GM19023 (cell line): ENCODE measurements around the gene ZSCAN26.

Experiments
- ATAC-seq: cut with Tn5 transposase; IDR thresholded peaks from one replicate; pipeline ENCODE4 v1.9.1; 2021; ENCODE audit warnings: mild to moderate bottlenecking, moderate library complexity; ENCODE audit not compliant: unreplicated experiment

Gene ZSCAN26

DNA sequence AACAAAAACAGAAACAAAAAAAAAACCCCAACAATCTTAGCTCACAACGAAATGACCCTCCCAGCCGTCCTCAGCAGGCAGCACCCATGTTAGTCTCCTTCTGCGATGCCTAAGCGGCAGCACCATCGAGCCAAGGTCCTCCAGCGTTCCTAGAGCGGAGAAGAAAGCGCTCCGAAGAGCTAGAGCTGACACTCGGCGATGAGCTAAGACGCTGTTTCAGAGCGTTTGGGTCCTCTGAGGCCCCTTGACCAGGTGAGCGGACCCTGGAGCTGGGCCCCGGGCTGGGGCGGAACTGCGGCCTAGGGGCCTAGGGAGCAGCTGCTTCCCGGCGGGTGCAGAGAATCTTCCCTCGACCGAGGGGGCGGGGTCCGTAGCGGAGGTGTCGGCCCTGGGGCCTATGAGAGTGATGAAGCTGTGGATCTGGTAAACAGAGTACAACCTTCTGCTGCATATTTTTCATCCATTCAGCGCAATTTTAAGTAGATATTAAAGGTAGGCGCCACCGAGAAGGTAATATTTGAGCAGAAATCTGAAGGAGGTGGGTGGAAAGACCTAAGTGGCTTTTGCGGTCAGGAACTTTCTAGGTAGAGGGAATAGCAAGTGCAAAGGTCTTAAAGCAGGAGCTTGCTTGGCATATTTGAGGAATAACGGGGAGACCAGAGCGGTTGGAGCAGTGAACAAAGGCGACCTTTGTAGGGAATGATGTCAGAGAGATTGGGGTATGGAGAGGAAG lies at the start of gene ZSCAN26:
Gene ZSCAN26 (plus strand): TSS at position 182 of the 733 bp plus-strand sequence. CDS start 4,777 bp downstream, outside the sequence.
- ATAC-seq, result peak; percentile 96

DNA sequence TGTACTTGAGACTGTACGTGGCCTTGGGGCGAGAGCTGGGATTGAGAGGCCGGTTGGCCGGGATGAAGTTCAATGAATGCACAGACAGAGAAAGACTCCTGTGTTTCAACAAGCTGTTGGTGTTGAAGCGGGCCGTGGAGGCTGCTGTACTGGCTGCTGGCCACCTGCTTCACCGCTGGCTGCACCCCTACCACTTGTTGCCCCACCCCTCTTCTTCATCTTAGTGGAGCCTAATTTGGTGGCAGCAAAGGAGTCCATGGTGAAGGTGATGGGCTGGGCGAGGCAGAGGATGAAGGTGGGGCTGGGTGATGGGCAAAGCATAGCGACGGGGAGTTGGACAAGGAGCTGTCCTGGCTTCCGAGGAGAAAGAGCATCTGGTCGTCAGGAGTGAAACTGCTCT lies 49.1 kb upstream of the ZSCAN26 start:
- ATAC-seq, result no peak

DNA sequence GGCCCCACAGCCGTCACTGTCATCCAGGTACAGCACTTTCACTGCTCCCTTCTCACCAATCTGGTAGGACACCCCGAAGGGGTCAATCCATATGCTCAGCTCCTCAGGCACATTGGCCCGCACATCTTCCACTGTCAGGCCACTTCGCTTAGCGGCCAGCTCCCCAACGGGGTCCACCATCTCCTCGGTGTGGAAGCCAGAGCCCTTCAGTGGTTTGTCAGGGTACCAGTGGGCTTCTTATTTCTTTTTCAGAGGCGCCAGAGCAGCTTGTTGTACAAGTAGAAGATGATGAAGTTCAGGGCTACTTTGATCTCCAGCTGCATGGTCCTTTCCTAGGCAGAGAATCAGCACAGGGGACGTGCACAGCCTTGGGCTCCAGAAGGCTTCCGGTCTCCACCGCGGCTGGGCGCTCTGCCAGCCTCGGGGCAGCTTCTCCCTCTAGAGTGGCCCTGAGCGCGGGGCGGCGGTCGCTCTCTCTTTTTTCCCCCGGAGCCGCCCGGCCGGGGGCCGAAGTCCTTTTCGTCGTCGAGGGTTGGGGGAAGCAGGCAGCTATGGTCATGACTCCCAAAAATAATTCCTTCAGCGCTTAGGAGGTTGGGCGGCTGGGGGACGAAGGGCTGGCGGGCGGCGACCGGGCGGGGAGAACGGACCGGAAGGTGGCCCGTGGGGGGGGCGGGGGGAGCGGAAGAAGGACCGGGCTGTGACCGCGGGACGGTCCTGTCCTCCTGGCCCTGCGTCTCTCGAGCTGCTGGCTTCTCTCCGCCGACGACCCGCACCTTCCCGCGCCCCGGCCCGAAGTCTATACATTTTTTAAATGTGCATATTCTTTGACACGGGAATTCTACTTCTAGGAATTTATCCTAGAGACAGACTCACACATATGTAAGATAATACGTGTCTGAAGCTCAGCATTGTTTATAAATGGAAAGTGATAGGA lies 48.4 kb upstream of the ZSCAN26 start:
- peak; percentile 79 for ATAC-seq

DNA sequence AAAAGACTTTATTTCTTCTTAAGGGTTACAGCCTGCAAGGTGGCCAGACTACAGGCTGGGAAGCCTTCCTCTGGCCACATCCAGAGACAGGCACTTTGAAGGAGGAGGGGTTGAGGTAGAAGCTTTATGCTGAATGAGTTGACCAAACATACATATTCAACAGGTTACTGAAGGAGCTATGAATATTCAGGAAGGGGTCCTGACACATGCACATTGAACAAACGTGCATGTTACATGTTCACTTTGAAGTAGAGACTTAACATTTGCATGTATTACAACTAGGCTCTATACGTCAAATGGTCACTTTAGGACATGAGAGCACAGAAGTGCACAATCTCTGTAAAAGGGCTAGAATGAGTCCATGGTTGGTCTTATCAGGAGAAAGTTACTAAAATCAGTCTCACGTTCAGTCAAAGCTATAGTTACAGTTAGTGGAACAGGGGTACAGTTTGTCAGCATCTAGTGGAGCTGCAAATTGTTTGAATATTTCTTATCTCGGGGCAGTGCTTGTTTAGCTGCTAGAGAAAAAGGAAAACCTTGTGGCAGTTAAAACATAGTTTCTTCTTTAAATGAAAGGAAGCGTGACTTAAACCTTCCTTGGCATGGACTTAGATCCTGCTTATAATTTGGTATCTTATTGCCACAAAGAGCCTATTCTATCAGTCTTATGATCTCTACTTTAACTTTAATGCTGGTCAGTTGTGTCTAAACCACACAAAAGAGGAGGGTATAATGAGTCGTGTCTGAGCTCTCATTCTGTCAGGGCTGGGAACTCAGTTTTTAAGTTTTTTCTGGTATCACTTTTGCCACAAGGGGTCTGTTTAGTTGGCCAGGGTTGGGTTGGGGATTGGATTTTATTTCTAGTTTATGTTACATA lies 46.4 kb upstream of the ZSCAN26 start:
- ATAC-seq, result no peak

DNA sequence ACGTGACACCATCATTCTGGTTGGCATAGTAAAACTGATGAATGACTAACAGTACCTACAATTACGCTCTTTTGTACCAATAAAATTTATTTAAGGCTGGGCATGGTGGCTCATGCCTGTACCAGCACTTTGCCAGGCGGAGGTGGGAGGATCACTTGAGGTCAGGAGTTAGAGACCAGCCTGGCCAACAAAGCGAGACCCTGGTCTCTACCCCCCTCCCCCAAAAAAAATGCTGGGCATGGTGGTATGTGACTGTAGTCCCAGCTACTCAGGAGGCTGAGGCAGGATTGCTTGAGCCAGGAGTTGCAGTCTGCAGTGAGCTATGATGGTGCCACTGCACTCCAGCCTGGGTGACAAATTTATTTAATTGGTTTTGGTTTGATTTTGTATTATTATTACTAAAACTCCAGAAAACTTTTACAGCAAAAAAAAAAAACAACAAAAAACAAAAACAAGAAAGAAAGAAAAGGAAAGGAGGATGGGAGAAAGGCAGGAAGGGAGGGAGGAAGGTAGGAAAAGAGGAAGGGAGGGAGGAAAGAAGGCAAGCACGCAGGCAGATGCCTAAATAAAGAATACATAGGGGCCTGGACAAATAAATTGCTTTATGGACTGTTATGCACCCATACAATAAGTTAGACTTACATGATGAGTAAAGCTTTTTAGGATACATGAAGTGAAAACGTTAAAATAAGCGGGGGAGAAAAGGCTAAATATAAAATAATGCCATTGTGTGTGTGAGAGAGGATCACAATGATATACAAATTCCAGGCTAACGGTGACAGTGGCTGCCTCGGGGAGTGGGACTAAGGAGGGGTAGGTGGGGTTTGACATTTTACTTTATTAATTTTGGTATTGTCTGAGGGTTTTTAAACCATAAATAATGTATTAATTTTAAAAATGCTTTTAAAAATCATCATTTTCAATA lies 42.5 kb upstream of the ZSCAN26 start:
- no peak for ATAC-seq

DNA sequence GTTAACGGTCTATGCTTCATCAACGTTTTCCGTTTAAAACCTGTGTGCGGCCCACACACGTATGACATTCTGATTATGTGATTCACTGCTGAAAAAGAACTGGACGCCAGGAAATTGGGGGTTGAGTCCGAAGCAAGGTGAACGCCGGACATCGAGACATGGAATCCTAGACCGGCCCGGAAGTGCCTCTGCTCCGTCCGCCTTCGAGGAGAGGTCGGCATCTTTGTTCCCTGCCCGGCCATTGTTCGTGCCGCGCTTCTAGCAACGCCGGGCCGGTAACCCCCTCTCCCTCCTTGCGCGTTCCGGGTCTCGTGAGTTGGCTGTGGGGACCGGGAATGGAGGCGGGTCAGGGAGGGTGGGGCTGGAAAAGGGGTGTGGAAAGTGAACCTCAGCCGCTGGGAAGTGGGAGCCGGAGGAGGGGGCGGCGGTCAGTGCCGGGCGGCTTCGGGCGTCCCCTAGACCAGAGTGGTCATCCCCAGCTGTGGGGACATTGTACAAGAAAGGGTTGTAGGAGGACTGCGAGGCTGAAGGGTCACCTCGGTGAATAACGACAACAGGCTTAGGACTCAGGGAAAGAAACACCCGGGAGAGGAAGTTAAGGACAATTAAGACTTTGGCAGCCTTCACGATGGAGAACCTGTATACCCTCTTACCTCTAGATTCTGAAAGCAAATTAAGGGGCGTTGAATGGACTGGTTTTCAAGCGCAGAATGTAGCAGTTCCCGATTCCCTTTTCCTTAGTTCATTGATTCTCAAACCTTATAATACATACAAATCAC lies 41.7 kb upstream of the ZSCAN26 start, which contains the start of gene ZSCAN9:
Gene ZSCAN9 (plus strand): TSS at position 220 of the 779 bp plus-strand sequence. CDS start 1,810 bp downstream, outside the sequence.
- peak; percentile 93 for ATAC-seq

DNA sequence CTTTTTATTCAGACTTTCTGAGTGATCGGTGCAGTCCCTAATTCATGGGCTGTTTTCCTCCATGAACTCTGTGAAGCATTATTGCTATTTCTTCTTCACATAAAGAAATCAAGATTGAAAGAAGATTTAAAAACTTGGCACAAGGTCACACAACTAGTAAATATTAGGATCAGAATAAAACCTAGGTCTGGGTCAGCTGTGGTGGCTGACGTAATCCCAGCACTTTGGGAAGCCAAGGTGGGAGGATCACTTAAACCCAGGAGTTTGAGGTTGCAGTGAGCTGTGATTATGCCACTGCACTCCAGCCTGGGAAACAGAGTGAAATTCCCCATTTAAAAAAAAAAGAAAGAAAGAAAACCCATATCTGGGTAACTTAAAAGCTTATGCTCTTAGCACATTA lies 40.5 kb upstream of the ZSCAN26 start:
- no peak for ATAC-seq

DNA sequence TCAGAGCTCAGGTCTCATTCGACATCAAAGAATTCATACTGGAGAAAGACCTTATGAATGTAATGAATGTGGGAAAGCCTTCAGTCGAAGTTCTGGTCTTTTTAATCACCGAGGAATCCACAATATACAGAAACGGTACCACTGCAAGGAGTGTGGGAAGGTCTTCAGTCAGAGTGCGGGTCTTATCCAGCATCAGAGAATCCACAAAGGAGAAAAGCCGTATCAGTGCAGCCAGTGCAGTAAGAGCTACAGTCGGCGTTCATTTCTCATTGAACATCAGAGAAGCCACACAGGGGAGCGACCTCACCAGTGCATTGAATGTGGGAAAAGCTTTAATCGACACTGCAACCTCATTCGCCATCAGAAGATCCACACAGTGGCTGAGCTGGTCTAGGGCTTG lies 34.2 kb upstream of the ZSCAN26 start:
- no peak for ATAC-seq

DNA sequence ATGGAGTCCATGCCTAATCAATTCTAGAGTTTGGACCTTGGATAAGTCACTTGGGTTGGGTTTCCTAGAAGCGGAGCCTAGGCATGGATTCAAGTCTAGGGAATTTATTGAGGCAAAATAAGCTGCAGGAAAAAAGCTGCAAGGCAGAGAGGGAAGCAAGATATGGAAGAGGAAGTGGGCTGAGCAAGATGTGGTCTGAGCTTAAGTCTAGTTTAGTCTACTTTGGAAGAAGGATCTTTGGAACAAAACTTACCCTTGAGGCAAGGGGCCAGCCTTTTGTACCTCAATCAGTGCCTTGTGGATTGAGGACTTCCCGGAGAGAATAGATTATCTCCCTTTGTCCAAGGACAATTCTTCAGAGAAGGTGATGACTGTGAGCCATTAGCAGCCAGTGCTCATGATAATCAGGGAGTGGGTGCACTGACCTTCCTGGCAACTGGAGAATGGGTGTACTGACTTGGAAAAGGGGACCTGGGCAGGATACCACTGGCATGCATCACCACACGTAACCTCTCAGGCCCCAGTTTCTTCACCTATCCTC lies 31.0 kb upstream of the ZSCAN26 start:
- ATAC-seq, result no peak

DNA sequence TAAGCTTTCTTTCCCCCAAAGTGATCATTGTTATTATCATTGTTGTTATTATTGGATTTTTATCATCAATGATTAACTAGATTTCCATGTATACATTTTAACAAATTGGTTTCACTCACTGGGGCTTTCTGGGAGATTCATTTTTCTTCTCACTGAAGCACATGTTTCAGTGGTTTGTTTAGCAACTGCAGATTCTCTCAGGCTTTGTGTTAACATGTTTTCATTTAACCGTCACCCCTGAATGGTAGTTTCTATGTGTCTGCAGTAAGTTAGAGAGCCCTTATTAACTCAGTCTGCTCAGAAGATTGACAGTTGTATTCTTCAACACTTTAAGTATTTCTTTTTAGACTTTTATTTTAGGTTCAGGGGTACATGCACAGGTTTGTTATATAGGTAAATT lies 27.3 kb upstream of the ZSCAN26 start:
- ATAC-seq, result no peak

DNA sequence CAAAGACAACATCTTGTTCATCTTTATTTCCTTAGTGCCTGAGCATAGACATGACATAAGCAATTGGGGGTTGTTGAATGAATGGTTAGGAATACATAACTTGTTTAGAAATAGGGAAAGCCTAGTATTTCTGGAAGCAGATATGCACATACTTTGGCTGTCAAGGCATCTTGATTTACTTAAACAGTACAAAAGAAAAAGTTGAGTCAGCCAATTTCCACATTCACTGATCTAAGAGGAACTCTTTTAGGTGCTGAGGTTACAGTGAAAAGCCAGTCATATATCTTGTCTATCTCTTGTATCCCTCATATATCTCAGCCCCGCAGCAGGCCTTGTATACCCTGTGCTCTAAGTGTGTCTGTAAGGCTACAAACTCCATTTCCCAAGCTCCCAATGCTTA lies 26.5 kb upstream of the ZSCAN26 start:
- no peak for ATAC-seq

DNA sequence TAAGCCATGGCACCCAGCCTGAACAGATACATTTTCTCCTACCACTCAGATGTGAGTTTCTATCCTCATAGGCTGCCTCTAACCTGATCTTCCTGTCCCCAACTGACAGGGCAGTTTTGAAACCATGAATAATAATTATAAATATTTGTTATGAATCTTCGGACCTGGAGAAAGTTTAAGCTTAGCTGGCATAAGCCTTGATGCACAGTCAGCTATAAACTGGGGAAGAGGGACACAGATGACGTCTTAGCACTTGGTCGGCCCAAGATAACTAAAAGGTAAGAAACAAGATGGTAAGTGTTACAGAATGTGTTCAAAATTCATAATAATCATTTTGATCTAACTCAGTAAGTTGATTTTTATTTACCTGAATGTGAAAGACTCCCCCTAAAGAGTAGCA lies 23.0 kb upstream of the ZSCAN26 start:
- no peak for ATAC-seq

DNA sequence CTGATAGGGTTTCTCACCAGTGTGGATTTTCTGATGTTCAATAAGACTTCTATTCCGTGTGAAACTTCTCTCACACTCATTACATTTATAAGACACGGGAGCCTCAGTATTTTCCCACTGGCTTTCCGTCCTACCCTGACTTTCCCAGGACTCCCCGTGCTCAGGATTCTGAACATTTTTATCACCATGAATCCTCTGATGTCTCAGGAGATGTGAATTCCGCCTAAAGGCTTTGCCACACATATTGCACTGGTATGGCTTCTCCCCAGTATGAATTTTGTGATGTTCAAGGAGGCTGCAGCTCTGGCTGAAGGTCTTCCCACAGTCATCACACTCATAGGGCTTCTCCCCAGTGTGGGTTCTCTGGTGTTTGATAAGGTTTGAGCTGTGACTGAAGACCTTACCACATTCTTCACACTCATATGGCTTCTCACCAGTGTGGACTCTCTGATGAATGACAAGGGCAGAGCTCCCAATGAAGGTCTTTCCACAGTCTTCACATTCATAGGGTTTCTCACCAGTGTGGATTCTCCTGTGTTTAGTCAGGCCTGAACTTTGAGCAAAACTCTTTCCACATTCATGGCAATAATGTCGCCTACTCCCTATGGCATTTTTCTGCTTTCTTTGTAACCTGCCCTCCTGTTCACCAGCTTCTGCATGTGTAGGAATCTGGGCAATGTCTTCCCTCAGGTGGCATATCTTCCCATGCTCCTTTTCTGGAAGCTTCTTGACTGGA lies 21.6 kb upstream of the ZSCAN26 start:
- no peak for ATAC-seq

DNA sequence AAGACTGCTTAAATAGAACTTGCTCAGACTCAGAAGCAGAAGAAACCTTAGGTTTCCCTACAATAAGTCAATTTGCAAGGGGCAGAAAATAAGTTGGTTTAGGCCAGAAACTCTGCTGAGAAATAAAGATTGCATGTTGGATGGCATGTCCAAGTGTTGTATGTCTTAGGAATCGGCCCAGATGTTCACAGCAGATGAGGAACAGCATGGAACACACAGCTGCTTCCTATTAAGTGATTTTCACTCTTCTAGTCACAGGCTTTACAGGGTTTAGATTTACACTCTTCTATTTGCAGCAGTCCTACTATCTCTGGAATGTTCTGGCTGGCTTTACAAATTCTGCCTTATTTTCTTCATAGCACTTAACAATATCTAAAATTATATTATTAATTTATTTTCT lies 18.0 kb upstream of the ZSCAN26 start:
- ATAC-seq, result no peak

DNA sequence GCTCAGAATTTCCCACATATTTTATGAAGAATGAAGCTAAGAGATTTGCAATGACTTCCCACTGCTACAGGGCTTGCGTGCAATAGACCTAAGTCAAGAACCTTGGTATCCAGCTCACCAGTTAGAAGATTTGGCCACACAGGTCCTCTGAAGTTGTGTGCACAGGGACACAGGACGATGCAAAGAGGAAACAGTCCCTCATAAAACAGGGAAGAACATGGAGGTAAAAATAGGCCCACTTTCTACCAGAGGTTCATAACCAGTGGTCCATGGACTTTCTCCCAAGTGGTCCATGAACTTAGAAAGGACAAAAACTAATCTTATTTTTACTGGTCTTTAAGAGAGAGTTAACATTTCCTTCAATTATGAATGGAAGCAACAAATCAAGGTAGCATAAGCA lies 16.2 kb upstream of the ZSCAN26 start:
- no peak for ATAC-seq

DNA sequence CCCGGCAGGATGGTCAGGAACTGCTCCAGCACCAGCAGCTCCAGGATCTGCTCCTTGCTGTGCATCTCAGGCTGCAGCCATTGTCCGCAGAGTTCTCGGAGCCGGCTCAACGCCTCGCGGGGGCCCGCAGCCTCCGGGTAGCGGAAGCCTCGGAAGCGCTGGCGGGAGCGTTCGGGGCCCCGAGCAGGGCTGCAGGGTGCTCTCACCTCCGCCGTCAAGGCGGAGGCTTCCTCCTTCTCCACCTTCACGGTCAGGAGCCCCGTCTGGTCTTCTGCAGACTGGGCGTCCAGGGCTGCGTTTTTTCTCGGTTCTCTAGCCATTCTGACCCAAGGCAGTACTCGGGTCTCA lies 15.3 kb upstream of the ZSCAN26 start:
- ATAC-seq, result peak; percentile 48

DNA sequence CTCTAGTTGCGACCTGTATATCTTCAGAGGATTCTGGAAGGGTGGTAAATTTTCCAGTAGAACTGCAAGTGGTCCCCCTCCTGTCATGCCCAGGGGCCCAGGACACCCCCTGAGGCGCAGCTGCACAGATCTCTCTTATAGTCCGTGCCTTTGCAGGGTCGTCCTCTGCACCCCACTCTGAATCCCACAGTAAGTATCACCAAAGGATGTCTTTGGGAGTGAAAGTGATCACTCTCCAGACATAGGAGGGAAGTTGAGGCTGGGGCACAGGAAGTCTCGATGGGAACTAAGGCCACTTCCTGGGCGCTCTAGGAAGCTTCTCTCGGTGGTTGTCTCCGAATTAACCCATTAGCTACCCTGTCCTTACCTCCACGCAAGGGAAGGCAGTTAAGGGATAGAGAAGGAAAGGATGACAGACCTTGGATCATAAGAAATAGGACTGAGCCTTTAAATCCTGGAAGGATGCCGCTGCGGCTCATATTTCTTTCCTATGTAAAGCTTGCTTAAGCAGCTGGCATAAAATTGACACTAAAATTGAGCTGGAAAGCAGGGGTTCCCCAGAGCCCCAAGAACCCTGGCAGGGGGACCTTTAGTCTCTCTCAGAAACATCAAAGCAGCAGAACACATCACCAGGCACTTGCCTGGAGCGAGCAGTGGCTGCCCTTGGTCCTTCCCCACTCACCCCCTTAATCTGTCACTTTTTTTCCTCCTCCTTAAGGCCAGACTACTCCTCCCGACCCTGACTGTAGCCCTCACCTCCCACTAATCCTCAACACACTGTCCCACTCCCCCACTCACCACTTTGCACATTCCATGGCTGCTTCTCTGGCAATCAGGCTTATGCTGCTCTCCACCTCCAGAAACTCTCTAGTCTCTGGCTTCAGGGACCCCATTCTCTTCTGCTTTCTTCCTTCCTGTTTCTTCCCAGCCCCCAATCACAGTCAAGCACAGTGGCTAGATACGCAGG lies 14.7 kb upstream of the ZSCAN26 start, which contains the start of gene ZKSCAN4:
Gene ZKSCAN4 (minus strand): TSS at position 261 of the 967 bp plus-strand sequence. CDS start 289 bp downstream, outside the sequence.
- peak; percentile 93 for ATAC-seq
